HFFc6 (cell line): ENCODE results near the gene OR6A2. TPM values are rescaled to one million over a fixed set of nuclear protein-coding genes. Genes with fewer than 3 reads are reported as not detected.

Source experiments
- DNase-seq: peaks from one replicate; pipeline ENCODE4 v3.0.0-alpha.2; 2018
- H3K27ac Mint-ChIP-seq: 2 replicates; pipeline ENCODE4 v1.8.0; 2020; ENCODE audit warnings: mild to moderate bottlenecking, mixed read lengths
- H3K27me3 Mint-ChIP-seq: 2 replicates; pipeline ENCODE4 v1.8.0; 2021; ENCODE audit warnings: mild to moderate bottlenecking, moderate library complexity, mixed read lengths; ENCODE audit not compliant: insufficient read depth
- H3K36me3 Mint-ChIP-seq: 2 replicates; pipeline ENCODE4 v1.8.0; 2021; ENCODE audit warnings: low read depth, mixed read lengths
- H3K4me1 Mint-ChIP-seq: 2 replicates; pipeline ENCODE4 v1.8.0; 2020; ENCODE audit warnings: low read depth, mixed read lengths
- H3K4me3 Mint-ChIP-seq: 2 replicates; pipeline ENCODE4 v1.8.0; 2020; ENCODE audit warnings: mild to moderate bottlenecking, moderate library complexity, mixed read lengths
- H3K9me3 Mint-ChIP-seq: 2 replicates; pipeline ENCODE4 v1.8.0; 2020; ENCODE audit warnings: mild to moderate bottlenecking, mixed read lengths
- CTCF ChIP-seq: fragments of 200-600 bp; sonication (generic); IDR thresholded peaks from 2 replicates; pipeline ENCODE4 v1.5.0; 2021; ENCODE audit warnings: antibody characterized with exemption, mild to moderate bottlenecking
- total RNA-seq, 6 experiments: library from RNA; stranded (reverse); fragmentation: NEBNext Ultra II Directional; extraction: Animal tissue kit (Norgen Biotek cat#: 25700); gene quantifications; 2 replicates in 1 of 6; 3 replicates in 5 of 6; pipeline ENCODE4 v1.2.3, GENCODE V29; 2021

Gene OR6A2
- total RNA-seq, 6 experiments from 2014 or later = 0.12 TPM; not detected in 5

- no peak overlapping the region for H3K4me3 Mint-ChIP-seq
- DNase-seq = peak; percentile 48
- H3K27ac Mint-ChIP-seq = no peak overlapping the region
- H3K4me1 Mint-ChIP-seq = no peaks in the 10 kb centered on the region
- peaks cover 4% of the 10 kb centered on the region for H3K27me3 Mint-ChIP-seq
- H3K36me3 Mint-ChIP-seq = no peaks in the 10 kb centered on the region
- no peaks in the 10 kb centered on the region for H3K9me3 Mint-ChIP-seq
- TF ChIP-seq CTCF = peak; percentile 75
Measured at GRCh38 chr11:6757373-6757967, 42.0 kb downstream of the OR6A2 start.

DNA sequence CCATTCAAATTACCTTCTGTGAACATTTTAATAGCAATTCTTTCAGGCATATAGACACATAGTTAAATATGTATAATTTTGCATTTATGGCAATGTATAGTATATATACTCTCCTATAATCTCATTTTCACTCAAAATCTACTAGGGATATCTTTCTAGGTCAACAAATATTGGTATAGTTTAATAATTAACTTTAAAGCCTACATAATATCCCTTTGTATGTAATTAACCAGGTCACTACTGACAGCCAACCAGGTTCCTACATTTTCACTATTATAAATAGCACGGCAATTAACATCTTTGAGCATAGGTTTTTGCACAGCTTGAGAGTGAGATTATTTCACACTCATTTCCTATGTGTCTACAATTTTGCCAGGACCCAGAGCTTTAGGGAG lies 43.5 kb downstream of the OR6A2 start:
- no peaks in the 10 kb centered on the region for H3K9me3 Mint-ChIP-seq
- peaks cover 4% of the 10 kb centered on the region for H3K27me3 Mint-ChIP-seq
- no peak for DNase-seq
- no peak overlapping the region for H3K4me3 Mint-ChIP-seq
- no peaks in the 10 kb centered on the region for H3K4me1 Mint-ChIP-seq
- TF ChIP-seq CTCF = no peak
- no peak overlapping the region for H3K27ac Mint-ChIP-seq
- no peaks in the 10 kb centered on the region for H3K36me3 Mint-ChIP-seq

DNA sequence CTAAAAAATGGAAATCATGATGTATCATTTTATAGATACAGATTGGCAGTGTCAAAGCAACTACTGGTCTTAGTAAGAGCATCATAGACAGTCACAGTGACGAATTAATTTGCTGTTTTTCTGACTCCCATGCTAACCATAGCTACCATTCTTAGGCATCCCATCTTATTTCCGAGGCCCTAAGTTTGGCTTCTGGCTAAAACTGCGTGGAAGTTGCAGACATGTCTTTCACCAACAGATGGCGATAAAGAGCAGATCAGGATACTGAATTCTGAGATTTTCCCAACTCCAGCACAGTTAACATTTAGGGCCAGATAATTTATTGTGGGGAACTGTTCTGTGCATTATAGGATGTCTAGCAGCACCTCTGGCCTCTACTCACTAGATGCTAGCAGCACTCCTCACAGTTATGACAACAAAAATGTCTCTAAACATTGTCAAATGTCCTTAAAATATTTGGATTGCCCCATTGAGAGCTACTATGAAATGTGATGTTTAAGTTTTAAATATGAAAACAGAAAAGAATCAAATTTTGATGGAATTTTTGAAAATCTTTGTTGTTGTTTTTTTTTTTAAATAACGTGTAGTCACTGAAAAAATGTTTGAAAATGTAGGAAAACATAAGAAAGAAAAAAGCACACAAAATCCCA lies 44.1 kb downstream of the OR6A2 start:
- peak; percentile 30 for DNase-seq
- H3K27me3 Mint-ChIP-seq = peaks cover 4% of the 10 kb centered on the region
- no peaks in the 10 kb centered on the region for H3K36me3 Mint-ChIP-seq
- no peaks in the 10 kb centered on the region for H3K9me3 Mint-ChIP-seq
- no peaks in the 10 kb centered on the region for H3K4me1 Mint-ChIP-seq
- peak; percentile 93 for TF ChIP-seq CTCF
- H3K4me3 Mint-ChIP-seq = no peak overlapping the region
- H3K27ac Mint-ChIP-seq = no peak overlapping the region

GRCh38 chr11:6747097-6747668 lies 52.3 kb downstream of the OR6A2 start:
- Mint-ChIP-seq H3K9me3 (no peaks in the 10 kb centered on the region), H3K4me3 (no peak overlapping the region), H3K4me1 (no peaks in the 10 kb centered on the region), H3K36me3 (no peaks in the 10 kb centered on the region), H3K27me3 (peaks cover 17% of the 10 kb centered on the region), H3K27ac (no peak overlapping the region)
- TF ChIP-seq CTCF = no peak
- no peak for DNase-seq

DNA sequence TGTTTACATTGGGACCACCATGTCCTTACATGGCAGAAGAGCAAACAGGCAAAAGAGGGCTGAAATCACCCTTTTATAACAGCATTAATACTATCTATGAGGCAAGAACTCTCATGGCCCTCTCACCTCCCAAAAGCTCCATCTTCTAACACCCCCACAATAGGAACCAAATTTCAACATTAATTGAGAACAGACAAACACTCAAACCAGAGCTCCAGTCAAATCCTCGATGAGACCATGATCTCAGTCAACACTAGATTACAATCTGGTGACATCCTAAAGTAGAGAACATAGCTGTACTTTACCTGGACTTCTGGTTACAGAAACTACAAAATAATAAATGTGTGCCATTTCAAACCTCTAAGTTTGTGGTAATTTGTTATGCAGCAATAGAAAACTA lies 52.9 kb downstream of the OR6A2 start:
- Mint-ChIP-seq H3K36me3 (no peaks in the 10 kb centered on the region), H3K27ac (no peak overlapping the region), H3K4me1 (no peaks in the 10 kb centered on the region), H3K9me3 (no peaks in the 10 kb centered on the region), H3K4me3 (no peak overlapping the region), H3K27me3 (peaks cover 17% of the 10 kb centered on the region)
- no peak for DNase-seq
- no peak for TF ChIP-seq CTCF
